HepG2 (cell line): ENCODE data around the gene CDC14B. TPM values are rescaled to one million over a fixed set of nuclear protein-coding genes. Genes with fewer than 3 reads are reported as not detected.

Source experiments
- ATAC-seq: fragments of 200-7000 bp; cut with Tn5 transposase; 3 replicates; pipeline ENCODE4 v1.9.1; 2020; ENCODE audit warnings: mild to moderate bottlenecking, moderate library complexity
- BruUV-seq: library from RNA; stranded (reverse); fragments of 400-500 nt; replicated peaks from 2 replicates; lab custom pipeline; 2021; lab: Mats Ljungman, UMichigan
- CTCF ChIA-PET: fragments of 300-600 bp; formaldehyde crosslinking; extraction: SDS; loops from one replicate; lab custom pipeline; 2021; ENCODE audit warnings: low total read pairs, inconsistent platforms, low intra/inter-chr PET ratio; lab: Yijun Ruan, JAX
- POLR2A ChIA-PET: fragments of 350-600 bp; sonication (Branson Sonifier 250); formaldehyde crosslinking; loops from one replicate; lab custom pipeline; 2020; ENCODE audit warnings: antibody characterized with exemption, inconsistent platforms; lab: Yijun Ruan, JAX
- DNase-seq: peaks from one replicate; pipeline ENCODE4 v3.0.0-alpha.2; 2015; ENCODE audit warnings: low spot score
- FAIRE-seq: peaks from 3 replicates; lab custom pipeline; 2011; peaks lifted over from hg19 to GRCh38; lab: Jason Lieb, UNC
- H2AFZ ChIP-seq: one replicate; pipeline ENCODE4 v1.6.1; 2011; ENCODE audit warnings: low read length, inconsistent platforms
- H3K27ac ChIP-seq: fragments of 300-600 bp; 3 replicates; pipeline ENCODE4 v1.8.0; 2011; ENCODE audit warnings: mixed run types, mild to moderate bottlenecking, mixed read lengths, low read length, inconsistent platforms; ENCODE audit not compliant: insufficient read depth; ENCODE audit errors: extremely low read length
- H3K27me3 ChIP-seq, 2 experiments: fragments of 200-600 bp in 1 of 2; 2 replicates in 1 of 2; 3 replicates in 1 of 2; pipeline versions ENCODE4 v1.6.0 to v1.8.0; 2011; ENCODE audit warnings: low read length in 2 of 2, mild to moderate bottlenecking in 2 of 2, moderate library complexity in 2 of 2, inconsistent platforms in 1 of 2; ENCODE audit not compliant: insufficient read depth in 2 of 2, control insufficient read depth in 1 of 2
- H3K36me3 ChIP-seq, 2 experiments: fragments of 200-600 bp in 1 of 2; replicated peaks in 1 of 2; 2 replicates in 1 of 2; 3 replicates in 1 of 2; pipeline versions ENCODE4 v1.5.1 to v1.8.0; 2011; ENCODE audit warnings: low read length in 2 of 2, inconsistent platforms in 1 of 2; ENCODE audit not compliant: insufficient read depth in 2 of 2, control insufficient read depth in 1 of 2
- H3K4me1 ChIP-seq: 2 replicates; pipeline ENCODE4 v1.5.1; 2012; ENCODE audit warnings: low read length, inconsistent platforms; ENCODE audit not compliant: insufficient read depth
- H3K4me2 ChIP-seq: 2 replicates; pipeline ENCODE4 v1.6.0; 2011; ENCODE audit warnings: low read depth, low read length, inconsistent platforms
- H3K4me3 ChIP-seq, 3 experiments: fragments of 200-600 bp in 1 of 3; sonication (generic), shearing (Covaris generic) in 1 of 3; replicated peaks in 1 of 3; 2 replicates each; pipeline ENCODE4 v1.5.1; 2011 to 2016; ENCODE audit warnings: low read length in 3 of 3, inconsistent platforms in 2 of 3, low read depth in 2 of 3, mild to moderate bottlenecking in 2 of 3, control low read depth in 1 of 3, mixed read lengths in 1 of 3; ENCODE audit not compliant: insufficient read depth in 1 of 3
- H3K79me2 ChIP-seq: one replicate; pipeline ENCODE4 v1.6.1; 2011; ENCODE audit warnings: low read length, inconsistent platforms; ENCODE audit not compliant: insufficient read depth
- H3K9ac ChIP-seq: 2 replicates; pipeline ENCODE4 v1.6.0; 2011; ENCODE audit warnings: mild to moderate bottlenecking, low read depth, low read length, inconsistent platforms; ENCODE audit not compliant: insufficient read depth
- H3K9me3 ChIP-seq: 2 replicates; pipeline ENCODE4 v1.5.1; 2012; ENCODE audit warnings: mild to moderate bottlenecking, low read length
- H4K20me1 ChIP-seq: 2 replicates; pipeline ENCODE4 v1.6.0; 2011; ENCODE audit warnings: inconsistent platforms, mild to moderate bottlenecking, low read length, moderate library complexity; ENCODE audit not compliant: insufficient read depth
- ATF7-NPFF ChIP-seq: sonication (generic); formaldehyde crosslinking; IDR thresholded peaks from 2 replicates; pipeline ENCODE4 v1.8.1; 2023; ENCODE audit warnings: mild to moderate bottlenecking, low read depth, missing genetic modification reagents, moderate library complexity
- BATF2 ChIP-seq: sonication (generic); formaldehyde crosslinking; IDR thresholded peaks from 2 replicates; pipeline ENCODE4 v1.8.0; 2022; ENCODE audit warnings: mild to moderate bottlenecking, missing genetic modification reagents, moderate library complexity
- CHD4 ChIP-seq: fragments of 200-600 bp; sonication (generic); IDR thresholded peaks from 2 replicates; pipeline ENCODE4 v1.7.0; 2017; ENCODE audit warnings: mild to moderate bottlenecking, low read length, borderline replicate concordance
- MBD4 ChIP-seq: IDR thresholded peaks from 2 replicates; pipeline ENCODE4 v1.6.1; 2012; ENCODE audit warnings: low read length, inconsistent platforms, borderline replicate concordance
- PRDM15 ChIP-seq: sonication (generic); formaldehyde crosslinking; IDR thresholded peaks from 2 replicates; pipeline ENCODE4 v1.4.0; 2020; ENCODE audit warnings: missing genetic modification reagents
- ZFP41 ChIP-seq: sonication (generic); formaldehyde crosslinking; IDR thresholded peaks from 2 replicates; pipeline ENCODE4 v1.4.0; 2020; ENCODE audit warnings: mild to moderate bottlenecking, missing genetic modification reagents, borderline replicate concordance
- ZNF790 ChIP-seq: sonication (generic); formaldehyde crosslinking; IDR thresholded peaks from 2 replicates; pipeline ENCODE4 v1.8.0; 2022; ENCODE audit warnings: missing genetic modification reagents, mild to moderate bottlenecking, borderline replicate concordance
- WGBS: methylation state at CpG from one replicate; pipeline ENCODE4 v1.1.6; 2017; ENCODE audit warnings: low lambda C conversion rate; 5-methylcytosine and 5-hydroxymethylcytosine counted together
- in situ Hi-C: cut with HindIII; loops from 2 replicates; pipeline ENCODE4 v1.10.0; 2017; ENCODE audit warnings: low pct_unique_long_range_greater_than_20kb; ENCODE audit not compliant: extremely low pct_ligation_motif_present
- intact Hi-C: fragments of 100-400 bp; cut with micrococcal nuclease; formaldehyde crosslinking; loops from one replicate; pipeline ENCODE4 v1.10.0; 2022; ENCODE audit not compliant: unreplicated experiment
- polyA plus RNA-seq, 8 experiments: library from polyadenylated mRNA; depleted of rRNA in 3 of 8; stranded (reverse) in 7 of 8; unstranded in 1 of 8; fragments of >200 nt; fragmentation: Illumina TruSeq in 4 of 8; extraction: Trizol in 4 of 8; gene quantifications; 2 replicates each; pipeline versions ENCODE4 v1.2.1 to v1.2.3, GENCODE V29; 2011 to 2016; ENCODE audit warnings: low read depth in 4 of 8, missing spikeins in 1 of 8, mixed read lengths in 1 of 8; ENCODE audit not compliant: insufficient read depth in 1 of 8
- total RNA-seq, 5 experiments: library from RNA; depleted of rRNA; stranded (reverse); fragments of >200 nt; fragmentation: Illumina TruSeq; extraction: Trizol; gene quantifications; 2 replicates each; pipeline ENCODE4 v1.2.3, GENCODE V29; 2016; ENCODE audit warnings: low read depth in 1 of 5

CDC14B gene
- total and polyA plus RNA-seq, 2 of the 13 experiments (the other 11 are each of a cell fraction or from before 2014, with no cell fraction given) = 25.8 to 33.3 TPM

GRCh38 chr9:96604004-96604319 lies 15.7 kb downstream of the CDC14B start:
- WGBS = 88% methylated on average over 3 of the region's 3 CpGs
- no peak for FAIRE-seq
- no peaks in the 10 kb centered on the region for H3K27me3 ChIP-seq
- no peak for ATAC-seq
- intact Hi-C loops (no loop called here), in situ Hi-C loops (no loop called here)
- POLR2A ChIA-PET = interaction anchor here (0.5 kb wide), 1 partner anchor 114 kb away, joined by 4 read pairs; no protein-coding TSS in a partner anchor
- no peak overlapping the region for H3K4me2 ChIP-seq
- no peak overlapping the region for H3K27ac ChIP-seq
- H3K4me3 ChIP-seq = no peak overlapping the region
- BruUV-seq = no TSS peak
- no peak overlapping the region for H2AFZ ChIP-seq
- H3K9me3 ChIP-seq = no peaks in the 10 kb centered on the region
- H4K20me1 ChIP-seq = peaks cover 13% of the 10 kb centered on the region
- no peaks in the 10 kb centered on the region for H3K36me3 ChIP-seq
- H3K79me2 ChIP-seq = peaks cover 69% of the 10 kb centered on the region
- CTCF ChIA-PET = no interaction called here
- no peak for DNase-seq
- no peak overlapping the region for H3K9ac ChIP-seq
- peaks cover 13% of the 10 kb centered on the region; the same call in 1 of the 2 replicates for H3K4me1 ChIP-seq
- no peak for TF ChIP-seq ZFP41 (CRISPR knock-in tag)
- no peak for TF ChIP-seq PRDM15
- no peak for TF ChIP-seq ATF7-NPFF (CRISPR knock-in tag)
- no peak for TF ChIP-seq MBD4
- TF ChIP-seq BATF2 = no peak
- TF ChIP-seq ZNF790 (CRISPR knock-in tag) = no peak
- TF ChIP-seq CHD4 = no peak
